Ovary (tissue), 9 donors: ENCODE measurements around the gene CETN1. TPM values are rescaled to one million over a fixed set of nuclear protein-coding genes. Genes with fewer than 3 reads are reported as not detected.

Experiments used
- DNase-seq, 5 donors: peaks; one replicate each; pipeline ENCODE4 v3.0.0-alpha.2; 2019 to 2020
- H3K27ac ChIP-seq, 2 donors: fragments of 200-600 bp; one replicate each; pipeline versions ENCODE4 v1.5.1 to v1.8.0; 2019 to 2022
- H3K27me3 ChIP-seq: fragments of 200-600 bp; one replicate; pipeline ENCODE4 v1.8.0; 2022
- H3K36me3 ChIP-seq: fragments of 200-600 bp; sonication (generic); one replicate; pipeline ENCODE4 v1.5.1; 2019
- H3K4me1 ChIP-seq: one replicate; pipeline ENCODE4 v1.8.1; 2013; ENCODE audit warnings: mild to moderate bottlenecking, moderate library complexity; ENCODE audit not compliant: insufficient read depth
- H3K4me3 ChIP-seq: fragments of 200-600 bp; sonication (generic); one replicate; pipeline ENCODE4 v1.5.1; 2017
- H3K9me3 ChIP-seq, 2 donors: fragments of 200-600 bp in 1 of 2; sonication (generic) in 1 of 2; one replicate each; pipeline versions ENCODE4 v1.5.1 to v1.8.1; 2013 to 2019; ENCODE audit warnings: mild to moderate bottlenecking in 1 of 2, moderate library complexity in 1 of 2
- CTCF ChIP-seq, 3 donors: fragments of 450-650 bp in 2 of 3; fragments of 200-600 bp in 1 of 3; IDR thresholded peaks; one replicate each; pipeline versions ENCODE4 v1.5.1 to v1.8.0; 2016 to 2022; ENCODE audit warnings: antibody characterized with exemption in 3 of 3, mild to moderate bottlenecking in 1 of 3
- EP300 ChIP-seq: sonication (generic); formaldehyde crosslinking; IDR thresholded peaks from one replicate; pipeline ENCODE4 v1.6.1; 2017; ENCODE audit warnings: antibody characterized with exemption
- POLR2A ChIP-seq: fragments of 450-650 bp; IDR thresholded peaks from one replicate; pipeline ENCODE4 v1.6.1; 2017; ENCODE audit warnings: antibody characterized with exemption, mild to moderate bottlenecking, moderate library complexity
- WGBS, 3 donors: extraction: QIAGEN DNeasy Blood & Tissue Kit in 1 of 3; methylation state at CpG; one replicate each; pipeline versions ENCODE4 v1.1.5 to v1.1.7; 2013 to 2017; 5-methylcytosine and 5-hydroxymethylcytosine counted together
- intact Hi-C, 4 donors: fragments of 100-400 bp; cut with DNase I; formaldehyde crosslinking; loops; one replicate each; pipeline versions ENCODE4 v1.11.0 to v1.15.1; 2022 to 2023
- polyA plus RNA-seq, 2 donors: library from polyadenylated mRNA; stranded (reverse); fragments of 200-250 nt in 1 of 2; fragments of 350-450 nt in 1 of 2; fragmentation: Illumina TruSeq in 1 of 2; extraction: RNeasy Lipid Tissue Mini Kit (QIAGEN cat#74804) in 1 of 2; gene quantifications; one replicate each; pipeline ENCODE4 v1.2.3, GENCODE V29; 2013 to 2014
- total RNA-seq, 7 donors: library from RNA; depleted of rRNA in 2 of 7; stranded (reverse); fragments of >200 nt in 2 of 7; fragmentation: NEBNext Ultra II Directional in 3 of 7; extraction: Animal tissue kit (Norgen Biotek cat#: 25700) in 3 of 7; gene quantifications; one replicate each; pipeline versions ENCODE4 v1.1.0 to v1.2.4, GENCODE V29; 2016 to 2023
- donor health status: DM: no; HTN: no; CAD: no; lungs with moderate emphysema.
- donor health status: DM: no; HTN: no; CAD: no.
- donor health status: Bipolar disorder and iron deficiency.
- donor health status: DM: yes; HTN: yes; CAD: no.
- donor health status: DM: no; HTN: no; CAD: no.
- donor health status: DM: yes; HTN: yes; CAD: no.

The CETN1 gene
- total and polyA plus RNA-seq, 9 donors: not detected

- H3K27ac ChIP-seq: no peak overlapping the region
- 88 to 92% (median 90%) methylated on average over 7 of the region's 7 CpGs for WGBS, 3 donors
- no peaks in the 10 kb centered on the region for H3K9me3 ChIP-seq
- H3K4me3 ChIP-seq: no peak overlapping the region
- intact Hi-C loops: no loop called here
- no peaks in the 10 kb centered on the region for H3K36me3 ChIP-seq
- no peaks in the 10 kb centered on the region for H3K4me1 ChIP-seq
- no peaks in the 10 kb centered on the region for H3K27me3 ChIP-seq
- TF ChIP-seq CTCF (IDR thresholded peaks at IDR 0.05) (no peak), POLR2A (no peak), EP300 (no peak)
- no peak for DNase-seq
Observed at GRCh38 chr18:565562-566061, 14.6 kb upstream of the CETN1 start.

GRCh38 chr18:567122-567521, 13.1 kb upstream of the CETN1 start:
- Histone ChIP-seq H3K4me3 (no peak overlapping the region), H3K27ac (no peak overlapping the region)
- 26 to 47% (median 30%) methylated on average over 3 of the region's 3 CpGs for WGBS, 3 donors

GRCh38 chr18:568731-569130, 11.4 kb upstream of the CETN1 start:
- 83 to 93% (median 84%) methylated on average over 3 of the region's 3 CpGs for WGBS, 3 donors
- intact Hi-C loops: no loop called here
- H3K27me3 ChIP-seq: no peaks in the 10 kb centered on the region
- H3K36me3 ChIP-seq: no peaks in the 10 kb centered on the region
- H3K4me3 ChIP-seq: no peak overlapping the region
- no peak overlapping the region for H3K27ac ChIP-seq
- H3K4me1 ChIP-seq: no peaks in the 10 kb centered on the region
- TF ChIP-seq CTCF (IDR thresholded peaks at IDR 0.05) (no peak), POLR2A (no peak), EP300 (no peak)
- H3K9me3 ChIP-seq: no peaks in the 10 kb centered on the region
- no peak for DNase-seq

More at GRCh38 chr18:567122-567521, 13.1 kb upstream of the CETN1 start:
- TF ChIP-seq POLR2A (no peak), EP300 (no peak), CTCF (IDR thresholded peaks at IDR 0.05) (no peak)
- intact Hi-C loops: no loop called here
- no peak for DNase-seq
- H3K9me3 ChIP-seq: no peaks in the 10 kb centered on the region
- no peaks in the 10 kb centered on the region for H3K27me3 ChIP-seq
- H3K36me3 ChIP-seq: no peaks in the 10 kb centered on the region
- H3K4me1 ChIP-seq: no peaks in the 10 kb centered on the region

GRCh38 chr18:570256-570655, 9.9 kb upstream of the CETN1 start:
- Histone ChIP-seq H3K9me3 (no peaks in the 10 kb centered on the region), H3K36me3 (no peaks in the 10 kb centered on the region), H3K4me1 (no peaks in the 10 kb centered on the region), H3K27me3 (no peaks in the 10 kb centered on the region), H3K4me3 (no peak overlapping the region), H3K27ac (no peak overlapping the region)
- TF ChIP-seq EP300 (no peak), CTCF (IDR thresholded peaks at IDR 0.05) (no peak), POLR2A (no peak)
- intact Hi-C loops: no loop called here
- 80 to 83% (median 82%) methylated on average over 3 of the region's 3 CpGs for WGBS, 3 donors
- DNase-seq: no peak
